Kidney capillary endothelial cell (primary cell): Measurements from ENCODE around the gene LRRC28.
A peak's percentile ranks its signal among the peaks of the same experiment; 100 is the strongest.
"Not testable (repeated sequence)": the region's sequence is repeated elsewhere in the genome, so short reads cannot be mapped to it uniquely, and the experiment has no call there.

Experiments
- DNase-seq: peaks from one replicate; pipeline ENCODE4 v3.0.0-alpha.2; 2018; ENCODE audit warnings: low spot score

LRRC28 gene

GRCh38 chr15:99250857-99251841, at the start of gene LRRC28:
Gene LRRC28 (plus strand): TSS chr15:99251481. CDS start chr15:99255958, 4,477 bp downstream.
- peak; percentile 99 for DNase-seq

- DNase-seq = no peak
Observed at GRCh38 chr15:99202176-99202552, 49.1 kb upstream of the LRRC28 start.

GRCh38 chr15:99207672-99208071, 43.6 kb upstream of the LRRC28 start:
- no peak for DNase-seq

- DNase-seq = peak; percentile 30
Observed at GRCh38 chr15:99209326-99209725, 42.0 kb upstream of the LRRC28 start.

- DNase-seq = no peak
Observed at GRCh38 chr15:99210334-99210733, 40.9 kb upstream of the LRRC28 start.

- DNase-seq = peak; percentile 15
Observed at GRCh38 chr15:99211926-99212325, 39.4 kb upstream of the LRRC28 start.

- DNase-seq = no peak
Observed at GRCh38 chr15:99212406-99212805, 38.9 kb upstream of the LRRC28 start.

- DNase-seq = peak; percentile 69
Observed at GRCh38 chr15:99213187-99213811, 38.0 kb upstream of the LRRC28 start.

GRCh38 chr15:99224372-99225214, 26.7 kb upstream of the LRRC28 start:
- DNase-seq = no peak

- no peak for DNase-seq
Observed at GRCh38 chr15:99226802-99227201, 24.5 kb upstream of the LRRC28 start.

- DNase-seq = no peak
Observed at GRCh38 chr15:99228120-99228770, 23.0 kb upstream of the LRRC28 start.

GRCh38 chr15:99230867-99231266, 20.4 kb upstream of the LRRC28 start:
- no peak for DNase-seq

GRCh38 chr15:99232740-99233139, 18.5 kb upstream of the LRRC28 start:
- DNase-seq = no peak

- not testable (repeated sequence) for DNase-seq
Observed at GRCh38 chr15:99234160-99234559, 17.1 kb upstream of the LRRC28 start.

GRCh38 chr15:99238849-99239248, 12.4 kb upstream of the LRRC28 start:
- no peak for DNase-seq

GRCh38 chr15:99239545-99240198, 11.6 kb upstream of the LRRC28 start:
- no peak for DNase-seq

- no peak for DNase-seq
Observed at GRCh38 chr15:99241752-99242151, 9.5 kb upstream of the LRRC28 start.

- DNase-seq = no peak
Observed at GRCh38 chr15:99244306-99244705, 7.0 kb upstream of the LRRC28 start.

- DNase-seq = no peak
Observed at GRCh38 chr15:99247062-99247461, 4.2 kb upstream of the LRRC28 start.

- no peak for DNase-seq
Observed at GRCh38 chr15:99248000-99248715, 3.1 kb upstream of the LRRC28 start.
